ENCODE data around the gene HERC3. TPM values are rescaled to one million over a fixed set of nuclear protein-coding genes. Genes with fewer than 3 reads are reported as not detected.
A peak's percentile ranks its signal among the peaks of the same experiment; 100 is the strongest.

The HERC3 gene
- total and polyA plus RNA-seq, 2 of the 13 experiments (the other 11 are each of a cell fraction or from before 2014, with no cell fraction given), result 3.8 to 6.2 TPM

DNA sequence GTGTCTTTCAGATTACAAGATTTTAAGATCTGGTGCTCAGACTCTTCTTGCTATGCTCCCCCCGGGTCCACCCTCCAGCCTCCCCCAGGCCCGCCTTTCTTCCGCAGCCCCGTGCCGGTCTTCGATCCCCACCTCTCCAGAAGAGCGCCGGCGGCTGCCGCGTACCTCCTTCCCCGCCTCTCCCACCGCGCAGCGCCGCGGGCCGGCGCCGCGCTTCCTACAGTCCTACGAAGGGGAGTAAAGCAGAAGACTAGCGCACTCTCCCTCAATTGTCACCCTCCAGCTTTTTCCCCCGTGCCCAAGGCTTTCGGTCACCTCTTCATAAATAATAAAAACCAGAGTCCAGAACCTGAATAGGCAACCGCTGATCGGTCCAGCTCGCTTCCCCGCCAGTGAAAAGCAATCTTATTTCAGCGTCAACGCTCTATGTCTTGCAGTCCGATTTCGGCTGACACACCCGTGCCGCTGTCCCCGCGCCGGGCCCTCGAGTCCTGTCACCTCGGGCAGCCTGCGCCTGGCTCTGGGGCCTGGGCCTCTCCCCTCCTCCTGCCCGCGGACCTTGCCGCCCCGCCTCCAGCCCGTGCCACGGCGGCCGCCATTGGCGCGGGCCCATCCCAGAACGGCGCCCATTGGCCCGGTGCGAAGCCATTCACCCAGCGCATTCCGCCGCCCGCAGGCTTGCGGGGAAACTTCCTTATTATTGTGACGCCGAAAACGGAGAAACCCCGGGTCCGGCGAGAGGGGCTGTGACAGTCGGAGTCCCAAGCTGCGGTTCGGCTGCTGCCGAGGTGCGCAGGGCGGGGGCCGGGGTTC, at the start of gene HERC3 (continued):
- TF ChIP-seq ZNF230 (CRISPR knock-in tag; IDR thresholded peaks at IDR 0.05) (0 out of 2 replicates have a peak, but pooled peaks have one; percentile 24), EP300 (IDR thresholded peaks at IDR 0.05; ENCODE audit: low read depth in 2 of 2, low read length in 2 of 2) (no peak), EP300 (CRISPR knock-in tag; IDR thresholded peaks at IDR 0.05; ENCODE audit: borderline replicate concordance) (no peak), SRSF1 (optimal IDR thresholded peaks at IDR 0.05; ENCODE audit: low read depth, low read length) (no peak), ZNF569 (CRISPR knock-in tag; IDR thresholded peaks at IDR 0.05; ENCODE audit: borderline replicate concordance) (no peak), ZNF225 (CRISPR knock-in tag; IDR thresholded peaks at IDR 0.05) (no peak), PHF5A (CRISPR knock-in tag; IDR thresholded peaks at IDR 0.05; ENCODE audit: low read depth, unreplicated experiment) (no peak), SMARCC2 (IDR thresholded peaks at IDR 0.05) (no peak), ZMYM2 (CRISPR knock-in tag; IDR thresholded peaks at IDR 0.05) (no peak), ZNF235 (CRISPR knock-in tag; IDR thresholded peaks at IDR 0.05; ENCODE audit: borderline replicate concordance) (no peak), CBX1 (IDR thresholded peaks at IDR 0.05; ENCODE audit: low read depth) (no peak), JUND (CRISPR knock-in tag; IDR thresholded peaks at IDR 0.05) (no peak), ZNF547 (CRISPR knock-in tag; IDR thresholded peaks at IDR 0.05) (no peak), SALL2 (CRISPR knock-in tag; IDR thresholded peaks at IDR 0.05) (no peak), SNAI1 (CRISPR knock-in tag; IDR thresholded peaks at IDR 0.05; ENCODE audit: borderline replicate concordance) (no peak), ZFP36L2 (CRISPR knock-in tag; IDR thresholded peaks at IDR 0.05) (peak; percentile 48; the same call in 1 of the 2 replicates)
- TF ChIP-seq, protein P1, sequence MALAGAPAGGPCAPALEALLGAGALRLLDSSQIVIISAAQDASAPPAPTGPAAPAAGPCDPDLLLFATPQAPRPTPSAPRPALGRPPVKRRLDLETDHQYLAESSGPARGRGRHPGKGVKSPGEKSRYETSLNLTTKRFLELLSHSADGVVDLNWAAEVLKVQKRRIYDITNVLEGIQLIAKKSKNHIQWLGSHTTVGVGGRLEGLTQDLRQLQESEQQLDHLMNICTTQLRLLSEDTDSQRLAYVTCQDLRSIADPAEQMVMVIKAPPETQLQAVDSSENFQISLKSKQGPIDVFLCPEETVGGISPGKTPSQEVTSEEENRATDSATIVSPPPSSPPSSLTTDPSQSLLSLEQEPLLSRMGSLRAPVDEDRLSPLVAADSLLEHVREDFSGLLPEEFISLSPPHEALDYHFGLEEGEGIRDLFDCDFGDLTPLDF (CRISPR knock-in tag; IDR thresholded peaks at IDR 0.05), result no peak
- TF ChIP-seq, protein P2, sequence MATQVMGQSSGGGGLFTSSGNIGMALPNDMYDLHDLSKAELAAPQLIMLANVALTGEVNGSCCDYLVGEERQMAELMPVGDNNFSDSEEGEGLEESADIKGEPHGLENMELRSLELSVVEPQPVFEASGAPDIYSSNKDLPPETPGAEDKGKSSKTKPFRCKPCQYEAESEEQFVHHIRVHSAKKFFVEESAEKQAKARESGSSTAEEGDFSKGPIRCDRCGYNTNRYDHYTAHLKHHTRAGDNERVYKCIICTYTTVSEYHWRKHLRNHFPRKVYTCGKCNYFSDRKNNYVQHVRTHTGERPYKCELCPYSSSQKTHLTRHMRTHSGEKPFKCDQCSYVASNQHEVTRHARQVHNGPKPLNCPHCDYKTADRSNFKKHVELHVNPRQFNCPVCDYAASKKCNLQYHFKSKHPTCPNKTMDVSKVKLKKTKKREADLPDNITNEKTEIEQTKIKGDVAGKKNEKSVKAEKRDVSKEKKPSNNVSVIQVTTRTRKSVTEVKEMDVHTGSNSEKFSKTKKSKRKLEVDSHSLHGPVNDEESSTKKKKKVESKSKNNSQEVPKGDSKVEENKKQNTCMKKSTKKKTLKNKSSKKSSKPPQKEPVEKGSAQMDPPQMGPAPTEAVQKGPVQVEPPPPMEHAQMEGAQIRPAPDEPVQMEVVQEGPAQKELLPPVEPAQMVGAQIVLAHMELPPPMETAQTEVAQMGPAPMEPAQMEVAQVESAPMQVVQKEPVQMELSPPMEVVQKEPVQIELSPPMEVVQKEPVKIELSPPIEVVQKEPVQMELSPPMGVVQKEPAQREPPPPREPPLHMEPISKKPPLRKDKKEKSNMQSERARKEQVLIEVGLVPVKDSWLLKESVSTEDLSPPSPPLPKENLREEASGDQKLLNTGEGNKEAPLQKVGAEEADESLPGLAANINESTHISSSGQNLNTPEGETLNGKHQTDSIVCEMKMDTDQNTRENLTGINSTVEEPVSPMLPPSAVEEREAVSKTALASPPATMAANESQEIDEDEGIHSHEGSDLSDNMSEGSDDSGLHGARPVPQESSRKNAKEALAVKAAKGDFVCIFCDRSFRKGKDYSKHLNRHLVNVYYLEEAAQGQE (IDR thresholded peaks at IDR 0.05; ENCODE audit: borderline replicate concordance in 1 of 2, low read depth in 1 of 2, low read length in 2 of 2), result no peak
- TF ChIP-seq, protein P3, sequence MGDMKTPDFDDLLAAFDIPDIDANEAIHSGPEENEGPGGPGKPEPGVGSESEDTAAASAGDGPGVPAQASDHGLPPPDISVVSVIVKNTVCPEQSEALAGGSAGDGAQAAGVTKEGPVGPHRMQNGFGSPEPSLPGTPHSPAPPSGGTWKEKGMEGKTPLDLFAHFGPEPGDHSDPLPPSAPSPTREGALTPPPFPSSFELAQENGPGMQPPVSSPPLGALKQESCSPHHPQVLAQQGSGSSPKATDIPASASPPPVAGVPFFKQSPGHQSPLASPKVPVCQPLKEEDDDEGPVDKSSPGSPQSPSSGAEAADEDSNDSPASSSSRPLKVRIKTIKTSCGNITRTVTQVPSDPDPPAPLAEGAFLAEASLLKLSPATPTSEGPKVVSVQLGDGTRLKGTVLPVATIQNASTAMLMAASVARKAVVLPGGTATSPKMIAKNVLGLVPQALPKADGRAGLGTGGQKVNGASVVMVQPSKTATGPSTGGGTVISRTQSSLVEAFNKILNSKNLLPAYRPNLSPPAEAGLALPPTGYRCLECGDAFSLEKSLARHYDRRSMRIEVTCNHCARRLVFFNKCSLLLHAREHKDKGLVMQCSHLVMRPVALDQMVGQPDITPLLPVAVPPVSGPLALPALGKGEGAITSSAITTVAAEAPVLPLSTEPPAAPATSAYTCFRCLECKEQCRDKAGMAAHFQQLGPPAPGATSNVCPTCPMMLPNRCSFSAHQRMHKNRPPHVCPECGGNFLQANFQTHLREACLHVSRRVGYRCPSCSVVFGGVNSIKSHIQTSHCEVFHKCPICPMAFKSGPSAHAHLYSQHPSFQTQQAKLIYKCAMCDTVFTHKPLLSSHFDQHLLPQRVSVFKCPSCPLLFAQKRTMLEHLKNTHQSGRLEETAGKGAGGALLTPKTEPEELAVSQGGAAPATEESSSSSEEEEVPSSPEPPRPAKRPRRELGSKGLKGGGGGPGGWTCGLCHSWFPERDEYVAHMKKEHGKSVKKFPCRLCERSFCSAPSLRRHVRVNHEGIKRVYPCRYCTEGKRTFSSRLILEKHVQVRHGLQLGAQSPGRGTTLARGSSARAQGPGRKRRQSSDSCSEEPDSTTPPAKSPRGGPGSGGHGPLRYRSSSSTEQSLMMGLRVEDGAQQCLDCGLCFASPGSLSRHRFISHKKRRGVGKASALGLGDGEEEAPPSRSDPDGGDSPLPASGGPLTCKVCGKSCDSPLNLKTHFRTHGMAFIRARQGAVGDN (CRISPR knock-in tag; IDR thresholded peaks at IDR 0.05), result peak; percentile 93
- TF ChIP-seq, protein P4, sequence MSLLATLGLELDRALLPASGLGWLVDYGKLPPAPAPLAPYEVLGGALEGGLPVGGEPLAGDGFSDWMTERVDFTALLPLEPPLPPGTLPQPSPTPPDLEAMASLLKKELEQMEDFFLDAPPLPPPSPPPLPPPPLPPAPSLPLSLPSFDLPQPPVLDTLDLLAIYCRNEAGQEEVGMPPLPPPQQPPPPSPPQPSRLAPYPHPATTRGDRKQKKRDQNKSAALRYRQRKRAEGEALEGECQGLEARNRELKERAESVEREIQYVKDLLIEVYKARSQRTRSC (CRISPR knock-in tag; IDR thresholded peaks at IDR 0.05; ENCODE audit: low read depth), result no peak; the same call in 1 of the 2 replicates
